Measurements from ENCODE around the gene TAC4.

Gene TAC4

GRCh38 chr17:49820773-49821172 lies 27.1 kb downstream of the TAC4 start:
- Mint-ChIP-seq H3K4me3 (no peak overlapping the region), H3K27me3 (ENCODE audit: low read depth) (no peaks in the 10 kb centered on the region), H3K9me3 (no peaks in the 10 kb centered on the region), H3K36me3 (ENCODE audit: low read depth) (peaks cover 57% of the 10 kb centered on the region), H3K27ac (no peak overlapping the region), H3K4me1 (ENCODE audit: low read depth) (peaks cover 26% of the 10 kb centered on the region)

GRCh38 chr17:49819651-49820050 lies 28.2 kb downstream of the TAC4 start:
- Mint-ChIP-seq H3K4me1 (ENCODE audit: low read depth) (peaks cover 33% of the 10 kb centered on the region), H3K4me3 (no peak overlapping the region), H3K9me3 (no peaks in the 10 kb centered on the region), H3K27ac (no peak overlapping the region), H3K36me3 (ENCODE audit: low read depth) (peaks cover 48% of the 10 kb centered on the region), H3K27me3 (ENCODE audit: low read depth) (no peaks in the 10 kb centered on the region)

GRCh38 chr17:49819138-49819537 lies 28.7 kb downstream of the TAC4 start:
- Mint-ChIP-seq H3K4me3 (no peak overlapping the region), H3K27ac (peak overlapping the region; percentile 73), H3K4me1 (ENCODE audit: low read depth) (peaks cover 33% of the 10 kb centered on the region), H3K27me3 (ENCODE audit: low read depth) (no peaks in the 10 kb centered on the region), H3K36me3 (ENCODE audit: low read depth) (peaks cover 49% of the 10 kb centered on the region), H3K9me3 (no peaks in the 10 kb centered on the region)

- H3K4me1 Mint-ChIP-seq (ENCODE audit: low read depth) = peaks cover 39% of the 10 kb centered on the region
- H3K27me3 Mint-ChIP-seq (ENCODE audit: low read depth) = no peaks in the 10 kb centered on the region
- no peaks in the 10 kb centered on the region for H3K9me3 Mint-ChIP-seq
- H3K27ac Mint-ChIP-seq = peak overlapping the region; percentile 93
- H3K36me3 Mint-ChIP-seq (ENCODE audit: low read depth) = peaks cover 46% of the 10 kb centered on the region
- H3K4me3 Mint-ChIP-seq = peak overlapping the region; percentile 60
These were observed 29.9 kb downstream of the TAC4 start for GRCh38 chr17:49817993-49818392.

GRCh38 chr17:49815761-49816281 lies 32.0 kb downstream of the TAC4 start:
- H3K4me1 Mint-ChIP-seq (ENCODE audit: low read depth) = peaks cover 37% of the 10 kb centered on the region

GRCh38 chr17:49814781-49815529 lies 32.9 kb downstream of the TAC4 start:
- H3K4me3 Mint-ChIP-seq = no peak overlapping the region
- no peaks in the 10 kb centered on the region for H3K9me3 Mint-ChIP-seq
- peaks cover 37% of the 10 kb centered on the region for H3K4me1 Mint-ChIP-seq (ENCODE audit: low read depth)
- H3K27ac Mint-ChIP-seq = no peak overlapping the region
- H3K27me3 Mint-ChIP-seq (ENCODE audit: low read depth) = no peaks in the 10 kb centered on the region
- H3K36me3 Mint-ChIP-seq (ENCODE audit: low read depth) = peaks cover 40% of the 10 kb centered on the region

More at GRCh38 chr17:49815761-49816281, 32.0 kb downstream of the TAC4 start:
- H3K27me3 Mint-ChIP-seq (ENCODE audit: low read depth) = no peaks in the 10 kb centered on the region
- H3K9me3 Mint-ChIP-seq = no peaks in the 10 kb centered on the region
- H3K27ac Mint-ChIP-seq = peak overlapping the region; percentile 55
- H3K36me3 Mint-ChIP-seq (ENCODE audit: low read depth) = peaks cover 38% of the 10 kb centered on the region
- H3K4me3 Mint-ChIP-seq = no peak overlapping the region

GRCh38 chr17:49809056-49809455 lies 38.8 kb downstream of the TAC4 start:
- H3K27me3 Mint-ChIP-seq (ENCODE audit: low read depth) = no peaks in the 10 kb centered on the region
- no peaks in the 10 kb centered on the region for H3K9me3 Mint-ChIP-seq
- H3K36me3 Mint-ChIP-seq (ENCODE audit: low read depth) = peaks cover 44% of the 10 kb centered on the region
- no peak overlapping the region for H3K27ac Mint-ChIP-seq
- no peak overlapping the region for H3K4me3 Mint-ChIP-seq
- H3K4me1 Mint-ChIP-seq (ENCODE audit: low read depth) = peaks cover 20% of the 10 kb centered on the region

GRCh38 chr17:49798738-49799137 lies 49.1 kb downstream of the TAC4 start:
- Mint-ChIP-seq H3K4me3 (no peak overlapping the region), H3K4me1 (ENCODE audit: low read depth) (peaks cover 23% of the 10 kb centered on the region), H3K27me3 (ENCODE audit: low read depth) (no peaks in the 10 kb centered on the region), H3K36me3 (ENCODE audit: low read depth) (peaks cover 42% of the 10 kb centered on the region), H3K27ac (no peak overlapping the region), H3K9me3 (no peaks in the 10 kb centered on the region)

GRCh38 chr17:49798182-49798581 lies 49.7 kb downstream of the TAC4 start:
- peaks cover 43% of the 10 kb centered on the region for H3K36me3 Mint-ChIP-seq (ENCODE audit: low read depth)
- peaks cover 24% of the 10 kb centered on the region for H3K4me1 Mint-ChIP-seq (ENCODE audit: low read depth)
- H3K27me3 Mint-ChIP-seq (ENCODE audit: low read depth) = no peaks in the 10 kb centered on the region
- no peaks in the 10 kb centered on the region for H3K9me3 Mint-ChIP-seq
- no peak overlapping the region for H3K4me3 Mint-ChIP-seq
- H3K27ac Mint-ChIP-seq = no peak overlapping the region

GRCh38 chr17:49795372-49795771 lies 52.5 kb downstream of the TAC4 start:
- no peaks in the 10 kb centered on the region for H3K9me3 Mint-ChIP-seq
- H3K27me3 Mint-ChIP-seq (ENCODE audit: low read depth) = no peaks in the 10 kb centered on the region
- H3K4me3 Mint-ChIP-seq = no peak overlapping the region
- peaks cover 36% of the 10 kb centered on the region for H3K4me1 Mint-ChIP-seq (ENCODE audit: low read depth)
- H3K36me3 Mint-ChIP-seq (ENCODE audit: low read depth) = peaks cover 50% of the 10 kb centered on the region
- H3K27ac Mint-ChIP-seq = no peak overlapping the region

GRCh38 chr17:49793309-49793708 lies 54.6 kb downstream of the TAC4 start:
- peaks cover 46% of the 10 kb centered on the region for H3K4me1 Mint-ChIP-seq (ENCODE audit: low read depth)

GRCh38 chr17:49789243-49789578 lies 58.7 kb downstream of the TAC4 start:
- H3K9me3 Mint-ChIP-seq = no peaks in the 10 kb centered on the region
- peak overlapping the region; percentile 94 for H3K4me3 Mint-ChIP-seq
- H3K36me3 Mint-ChIP-seq (ENCODE audit: low read depth) = peaks cover 25% of the 10 kb centered on the region
- H3K27ac Mint-ChIP-seq = peak overlapping the region; percentile 99
- peaks cover 45% of the 10 kb centered on the region for H3K4me1 Mint-ChIP-seq (ENCODE audit: low read depth)
- peaks cover 6% of the 10 kb centered on the region for H3K27me3 Mint-ChIP-seq (ENCODE audit: low read depth)

More at GRCh38 chr17:49793309-49793708, 54.6 kb downstream of the TAC4 start:
- Mint-ChIP-seq H3K9me3 (no peaks in the 10 kb centered on the region), H3K27ac (no peak overlapping the region), H3K4me3 (no peak overlapping the region), H3K36me3 (ENCODE audit: low read depth) (peaks cover 44% of the 10 kb centered on the region), H3K27me3 (ENCODE audit: low read depth) (no peaks in the 10 kb centered on the region)

GRCh38 chr17:49788478-49789242 lies 59.2 kb downstream of the TAC4 start, which contains the start of gene KAT7:
TSS of gene KAT7 (plus strand) at chr17:49788681. CDS start at chr17:49788835, 154 bp downstream.
- Mint-ChIP-seq H3K9me3 (no peaks in the 10 kb centered on the region), H3K4me3 (peak within 1 kb of the TSS; percentile 94), H3K4me1 (ENCODE audit: low read depth) (peaks cover 42% of the 10 kb centered on the region), H3K36me3 (ENCODE audit: low read depth) (peaks cover 23% of the 10 kb centered on the region), H3K27ac (peak within 1 kb of the TSS; percentile 99), H3K27me3 (ENCODE audit: low read depth) (peaks cover 7% of the 10 kb centered on the region)
